Measurements from ENCODE around the gene WDR43. TPM values are rescaled to one million over a fixed set of nuclear protein-coding genes. Genes with fewer than 3 reads are reported as not detected.

Gene WDR43
- total RNA-seq, 1 donor from 2014 or later = 64.8 TPM

- no peak for DNase-seq (ENCODE audit: low spot score in 2 of 2)
- no peak for FAIRE-seq
Measured at GRCh38 chr2:28908172-28908571, 13.7 kb downstream of the WDR43 start.

- FAIRE-seq (no peak), DNase-seq (ENCODE audit: low spot score in 2 of 2) (no peak)
Measured at GRCh38 chr2:28909655-28910353, 15.3 kb downstream of the WDR43 start.

DNA sequence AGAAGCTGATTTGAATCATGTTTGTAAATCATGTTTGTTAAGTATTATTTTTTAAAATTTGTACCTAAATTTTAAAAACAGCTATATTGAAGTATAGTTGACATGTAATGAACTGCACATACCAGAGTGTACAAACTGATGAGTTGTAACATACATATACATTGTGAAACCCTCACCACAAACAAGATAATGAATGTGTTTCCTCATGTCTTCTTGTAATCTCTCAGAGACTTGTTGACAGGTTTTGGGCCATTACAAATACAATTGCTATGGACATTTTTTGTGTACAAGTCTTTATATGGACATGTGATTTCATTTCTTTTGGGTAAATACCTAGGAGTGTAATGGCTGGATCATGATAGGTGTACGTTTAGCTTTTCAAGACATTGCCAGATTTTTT is 21.5 kb downstream of the WDR43 start:
- FAIRE-seq (no peak), DNase-seq (ENCODE audit: low spot score in 2 of 2) (no peak)

DNA sequence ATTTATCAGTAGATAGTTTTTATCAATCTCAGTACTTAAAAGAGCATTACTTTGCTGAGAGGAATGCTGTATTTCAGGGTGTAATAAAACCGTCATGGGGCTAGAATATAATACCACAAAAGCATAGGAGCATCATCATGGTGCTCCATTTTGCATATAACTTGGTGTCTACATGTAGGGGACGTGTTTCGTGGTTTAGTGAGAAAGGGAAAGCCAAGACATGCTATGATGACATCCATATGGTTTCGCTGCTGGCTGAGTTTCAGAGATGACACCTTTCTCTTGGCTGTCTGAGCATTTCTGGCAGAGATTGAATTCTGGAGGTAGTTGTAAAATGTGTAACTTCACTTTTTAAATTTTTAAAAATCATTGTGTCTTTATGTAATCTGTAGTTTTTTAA is 32.4 kb downstream of the WDR43 start:
- DNase-seq (ENCODE audit: low spot score in 2 of 2) (no peak), FAIRE-seq (no peak)

- FAIRE-seq = no peak
- DNase-seq (ENCODE audit: low spot score in 2 of 2) = no peak
Measured at GRCh38 chr2:28927469-28927868, 33.0 kb downstream of the WDR43 start.

DNA sequence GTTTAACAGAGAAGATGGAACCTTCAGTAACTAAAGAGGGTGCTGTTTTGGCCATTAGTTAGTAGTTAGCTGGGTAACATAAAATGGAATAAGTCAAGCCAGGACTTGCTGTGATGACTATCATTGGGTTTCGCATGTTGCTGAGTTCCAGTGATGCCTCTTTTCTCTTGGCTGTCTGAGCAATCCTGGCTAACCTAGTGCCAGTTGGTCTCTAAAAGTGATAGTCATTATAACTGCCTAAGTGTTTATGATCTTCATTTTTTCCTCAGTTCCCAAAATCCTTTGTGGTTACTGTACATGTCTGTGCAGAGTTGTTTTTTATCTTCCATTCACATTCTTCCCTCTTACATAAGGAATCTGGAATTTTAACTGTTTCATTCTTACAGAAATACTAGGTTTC is 33.4 kb downstream of the WDR43 start:
- DNase-seq (ENCODE audit: low spot score in 2 of 2) = no peak

GRCh38 chr2:28929581-28929980 is 35.1 kb downstream of the WDR43 start:
- FAIRE-seq = no peak
- DNase-seq (ENCODE audit: low spot score in 2 of 2) = no peak

More for the DNA sequence above, 33.4 kb downstream of the WDR43 start:
- no peak for FAIRE-seq

DNA sequence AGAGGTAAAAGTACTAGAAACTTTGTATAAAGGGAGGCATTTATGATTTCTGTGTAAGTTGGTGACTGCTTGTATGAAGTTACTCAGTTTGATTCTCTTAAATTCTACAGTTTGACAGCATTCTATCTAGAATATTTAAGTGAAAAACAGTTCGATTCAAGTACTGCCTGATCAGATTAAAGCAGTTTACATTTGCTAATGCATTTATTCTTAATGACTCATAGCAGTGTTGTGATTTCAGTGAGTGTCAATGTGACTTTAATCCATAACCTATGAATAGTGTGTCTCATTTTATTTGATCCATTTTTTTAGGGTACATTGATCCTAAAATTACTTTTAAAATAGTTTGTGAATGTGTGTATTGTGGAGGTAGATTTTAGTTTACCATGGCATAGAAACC is 35.7 kb downstream of the WDR43 start:
- DNase-seq (ENCODE audit: low spot score in 2 of 2) = no peak
- no peak for FAIRE-seq

- no peak for FAIRE-seq
- DNase-seq (ENCODE audit: low spot score in 2 of 2) = no peak
Measured at GRCh38 chr2:28934769-28935168, 40.3 kb downstream of the WDR43 start.

DNA sequence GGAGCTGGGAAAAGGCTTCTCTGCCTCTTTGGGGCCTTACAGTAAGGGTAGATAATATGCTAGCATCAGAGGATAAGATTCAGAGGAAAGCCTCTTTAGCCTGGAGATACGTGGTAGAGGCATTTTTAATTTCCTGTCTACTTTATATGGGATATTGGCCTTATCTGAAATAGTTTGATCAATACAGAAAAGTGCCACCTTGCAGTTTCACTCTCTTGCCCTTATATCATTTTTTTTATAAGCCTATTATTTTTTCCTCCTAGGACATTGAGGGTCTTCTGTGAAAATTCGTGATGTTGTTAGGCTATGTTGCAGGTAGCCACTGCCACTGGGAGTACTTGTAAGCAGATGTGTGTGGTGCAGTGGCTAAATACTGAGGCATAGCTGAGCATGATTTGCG is 46.5 kb downstream of the WDR43 start:
- FAIRE-seq (no peak), DNase-seq (ENCODE audit: low spot score in 2 of 2) (no peak)

DNA sequence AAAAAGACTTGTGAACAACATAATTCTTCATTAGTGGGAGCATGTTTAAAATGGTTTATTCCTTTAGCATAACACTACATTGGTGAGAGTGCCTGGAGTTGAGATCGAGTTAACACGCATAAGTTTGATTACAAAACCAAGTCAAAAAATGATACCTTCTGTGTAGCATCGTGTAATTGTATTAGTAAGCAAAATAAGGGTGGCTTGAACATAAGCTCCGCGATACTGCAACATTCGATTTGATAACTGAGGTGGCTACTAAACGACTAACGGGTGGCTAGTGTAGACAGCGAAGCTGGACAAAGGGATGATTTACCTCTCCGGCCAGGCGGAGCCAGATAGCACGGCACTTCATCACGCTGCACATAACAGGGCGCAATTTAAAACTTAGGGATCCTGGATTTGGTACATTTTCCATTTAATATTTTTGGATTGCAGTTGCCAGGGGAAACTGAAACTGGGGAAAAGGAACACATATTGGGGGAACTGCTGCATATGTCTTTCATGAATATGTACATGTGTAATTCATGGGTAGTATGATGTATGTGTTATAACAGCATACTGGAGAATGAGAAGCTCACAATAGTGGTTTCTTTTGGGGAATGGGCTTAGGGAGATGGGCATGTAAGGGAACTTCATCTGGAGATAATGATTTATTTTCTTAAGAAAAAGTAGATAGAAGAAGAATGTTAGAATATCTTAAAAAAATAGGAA is 50.2 kb downstream of the WDR43 start:
- FAIRE-seq = no peak
- no peak for DNase-seq (ENCODE audit: low spot score in 2 of 2)

GRCh38 chr2:28948160-28948559 is 53.7 kb downstream of the WDR43 start:
- no peak for FAIRE-seq
- no peak for DNase-seq (ENCODE audit: low spot score in 2 of 2)

DNA sequence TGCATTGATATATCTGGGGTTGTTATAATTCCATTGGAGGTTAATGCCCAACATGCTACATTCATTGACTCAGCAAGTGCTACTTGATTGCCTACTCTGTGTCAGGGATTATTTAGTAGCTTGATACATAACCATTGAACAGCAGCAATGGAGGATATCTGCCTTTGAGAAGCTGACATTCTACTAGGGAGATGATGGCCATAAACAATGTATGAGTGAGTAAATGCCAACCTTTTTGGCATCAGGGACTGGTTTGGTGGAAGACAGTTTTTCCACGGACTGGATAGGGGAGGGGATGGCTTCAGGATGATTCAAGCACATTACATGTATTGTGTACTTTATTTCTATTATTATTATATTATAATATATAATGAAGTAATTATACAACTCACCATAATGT is 54.7 kb downstream of the WDR43 start:
- FAIRE-seq (no peak), DNase-seq (ENCODE audit: low spot score in 2 of 2) (no peak)

GRCh38 chr2:28949617-28950305 is 55.3 kb downstream of the WDR43 start:
- FAIRE-seq (no peak), DNase-seq (ENCODE audit: low spot score in 2 of 2) (no peak)

GRCh38 chr2:28950941-28951630 is 56.6 kb downstream of the WDR43 start:
- FAIRE-seq (no peak), DNase-seq (ENCODE audit: low spot score in 2 of 2) (no peak)

GRCh38 chr2:28951910-28952835 is 57.7 kb downstream of the WDR43 start:
- FAIRE-seq (no peak), DNase-seq (ENCODE audit: low spot score in 2 of 2) (no peak)

GRCh38 chr2:28952836-28953211 is 58.4 kb downstream of the WDR43 start:
- DNase-seq (ENCODE audit: low spot score in 2 of 2) (no peak), FAIRE-seq (no peak)

DNA sequence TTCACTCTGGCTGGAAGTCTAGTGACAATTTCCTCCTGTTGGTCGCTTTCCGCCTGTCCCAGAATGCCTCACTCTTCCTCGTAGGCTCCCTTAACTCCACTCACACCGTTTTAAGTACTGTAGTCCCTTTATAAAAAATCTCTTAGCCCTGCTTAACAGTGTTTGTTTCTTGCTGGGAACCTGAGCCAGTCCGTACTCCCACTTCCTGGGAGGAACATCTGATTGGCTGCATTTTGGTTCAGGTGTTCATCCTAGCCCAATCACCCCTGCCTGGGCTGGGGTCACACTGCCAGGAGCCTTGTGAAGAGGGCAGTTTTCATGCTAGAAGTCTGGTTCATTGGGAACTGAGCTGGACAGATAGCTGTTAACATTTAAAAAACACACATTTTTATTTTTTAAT is 61.0 kb downstream of the WDR43 start:
- FAIRE-seq = no peak
- DNase-seq (ENCODE audit: low spot score in 2 of 2) = no peak

- no peak for FAIRE-seq
- DNase-seq (ENCODE audit: low spot score in 2 of 2) = no peak
Measured at GRCh38 chr2:28956415-28956826, 62.0 kb downstream of the WDR43 start.

- DNase-seq (ENCODE audit: low spot score in 2 of 2) = no peak
- FAIRE-seq = no peak
Measured at GRCh38 chr2:28956890-28957289, 62.4 kb downstream of the WDR43 start.
